Brain microvascular endothelial cell (primary cell): ENCODE results near the gene IMPA2.
"Not testable (repeated sequence)": the region's sequence is repeated elsewhere in the genome, so short reads cannot be mapped to it uniquely, and the experiment has no call there.

ENCODE experiments used
- DNase-seq: peaks from one replicate; pipeline ENCODE4 v3.0.0-alpha.2; 2020
- H3K27ac ChIP-seq: fragments of 250-450 bp; sonication (Bioruptor Pico); 2 replicates; pipeline ENCODE4 v1.5.1; 2020; ENCODE audit warnings: mild to moderate bottlenecking, moderate library complexity
- H3K27me3 ChIP-seq: fragments of 250-450 bp; sonication (Bioruptor Pico); replicated peaks from 2 replicates; pipeline ENCODE4 v1.5.1; 2020; ENCODE audit warnings: mild to moderate bottlenecking
- H3K36me3 ChIP-seq: fragments of 250-450 bp; sonication (Bioruptor Pico); replicated peaks from 2 replicates; pipeline ENCODE4 v1.5.1; 2020; ENCODE audit warnings: mild to moderate bottlenecking
- H3K4me3 ChIP-seq: 2 replicates; pipeline ENCODE4 v1.5.1; 2011; ENCODE audit warnings: low read depth, mild to moderate bottlenecking, control low read depth, low read length, moderate library complexity
- CTCF ChIP-seq: IDR thresholded peaks from 2 replicates; pipeline ENCODE4 v1.5.1; 2011; ENCODE audit warnings: low read depth, mild to moderate bottlenecking, moderate library complexity, low read length, control low read depth, inconsistent platforms; ENCODE audit errors: missing control alignments
- in situ Hi-C: cut with HindIII; loops from 2 replicates; pipeline ENCODE4 v1.10.0; 2017; ENCODE audit warnings: low sequenced_read_pairs, low pct_ligation_motif_present

The IMPA2 gene

GRCh38 chr18:11960743-11961380, 20.4 kb upstream of the IMPA2 start:
- no peak overlapping the region for H3K4me3 ChIP-seq
- in situ Hi-C loops = no loop called here
- DNase-seq = no peak

GRCh38 chr18:11962597-11962996, 18.7 kb upstream of the IMPA2 start:
- no peak for DNase-seq
- H3K27ac ChIP-seq = no peak overlapping the region
- in situ Hi-C loops = no loop called here
- no peak for TF ChIP-seq CTCF
- H3K4me3 ChIP-seq = no peak overlapping the region
- no peaks in the 10 kb centered on the region for H3K27me3 ChIP-seq
- H3K36me3 ChIP-seq = no peaks in the 10 kb centered on the region

More at GRCh38 chr18:11960743-11961380, 20.4 kb upstream of the IMPA2 start:
- H3K27ac ChIP-seq = no peak overlapping the region
- H3K27me3 ChIP-seq = no peaks in the 10 kb centered on the region
- H3K36me3 ChIP-seq = no peaks in the 10 kb centered on the region
- no peak for TF ChIP-seq CTCF

- in situ Hi-C loops = no loop called here
- H3K27ac ChIP-seq = no peak overlapping the region
- H3K4me3 ChIP-seq = no peak overlapping the region
- H3K36me3 ChIP-seq = no peaks in the 10 kb centered on the region
- peak; percentile 41 for TF ChIP-seq CTCF
- DNase-seq = no peak
- no peaks in the 10 kb centered on the region for H3K27me3 ChIP-seq
Observed at GRCh38 chr18:11963991-11964484, 17.3 kb upstream of the IMPA2 start.

GRCh38 chr18:11969904-11970835, 11.1 kb upstream of the IMPA2 start:
- in situ Hi-C loops = no loop called here
- no peak for TF ChIP-seq CTCF
- H3K4me3 ChIP-seq = no peak overlapping the region
- no peak overlapping the region for H3K27ac ChIP-seq
- no peak for DNase-seq
- H3K27me3 ChIP-seq = no peaks in the 10 kb centered on the region
- H3K36me3 ChIP-seq = no peaks in the 10 kb centered on the region

- H3K27me3 ChIP-seq, in situ Hi-C loops, DNase-seq, H3K27ac ChIP-seq, H3K4me3 ChIP-seq, H3K36me3 ChIP-seq: not testable (repeated sequence)
Observed at GRCh38 chr18:11970836-11971226, 10.5 kb upstream of the IMPA2 start.
